NB4 (cell line): ENCODE measurements around the gene GRID1.

ENCODE experiments used
- DNase-seq: peaks from one replicate; pipeline ENCODE4 v3.0.0; 2010; ENCODE audit warnings: low read depth
- H3K4me3 ChIP-seq: one replicate; pipeline ENCODE4 v1.5.1; 2011; ENCODE audit warnings: mild to moderate bottlenecking, low read depth, low read length, moderate library complexity
- MYC ChIP-seq: IDR thresholded peaks from 2 replicates; pipeline ENCODE4 v1.6.1; 2011; ENCODE audit warnings: low read depth, low read length
- POLR2A ChIP-seq: IDR thresholded peaks from 2 replicates; pipeline ENCODE4 v1.6.1; 2011; ENCODE audit warnings: mild to moderate bottlenecking; ENCODE audit not compliant: insufficient read length; ENCODE audit errors: extremely low read depth
- TF ChIP-seq, protein P1 (sequence below): IDR thresholded peaks from one replicate; pipeline ENCODE4 v1.5.1; 2012; ENCODE audit warnings: low read depth, low read length
- TF ChIP-seq, protein P2 (sequence below): IDR thresholded peaks from 2 replicates; pipeline ENCODE4 v1.6.1; 2011; ENCODE audit warnings: low read depth, low read length

Gene GRID1

DNA sequence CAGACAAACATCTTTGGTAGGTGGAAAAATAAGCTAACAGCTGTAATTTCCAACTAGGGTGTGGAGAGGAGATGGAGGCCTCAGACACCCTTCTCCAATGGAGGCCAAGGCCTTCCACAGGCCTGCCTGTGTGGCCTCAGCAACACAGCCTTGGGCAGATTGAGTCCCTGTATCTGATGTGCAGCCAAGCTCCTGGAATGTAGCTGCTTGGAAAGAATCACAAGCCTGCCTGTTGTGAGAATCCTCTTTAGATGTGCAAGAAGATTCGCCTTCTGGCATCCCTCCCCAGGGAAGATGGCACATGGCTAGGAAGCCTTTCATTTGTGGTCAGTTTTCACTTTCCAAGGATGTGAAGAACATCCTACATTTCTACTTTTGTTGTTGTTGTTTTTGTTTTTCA is 684.0 kb downstream of the GRID1 start:
- TF ChIP-seq, protein P1, sequence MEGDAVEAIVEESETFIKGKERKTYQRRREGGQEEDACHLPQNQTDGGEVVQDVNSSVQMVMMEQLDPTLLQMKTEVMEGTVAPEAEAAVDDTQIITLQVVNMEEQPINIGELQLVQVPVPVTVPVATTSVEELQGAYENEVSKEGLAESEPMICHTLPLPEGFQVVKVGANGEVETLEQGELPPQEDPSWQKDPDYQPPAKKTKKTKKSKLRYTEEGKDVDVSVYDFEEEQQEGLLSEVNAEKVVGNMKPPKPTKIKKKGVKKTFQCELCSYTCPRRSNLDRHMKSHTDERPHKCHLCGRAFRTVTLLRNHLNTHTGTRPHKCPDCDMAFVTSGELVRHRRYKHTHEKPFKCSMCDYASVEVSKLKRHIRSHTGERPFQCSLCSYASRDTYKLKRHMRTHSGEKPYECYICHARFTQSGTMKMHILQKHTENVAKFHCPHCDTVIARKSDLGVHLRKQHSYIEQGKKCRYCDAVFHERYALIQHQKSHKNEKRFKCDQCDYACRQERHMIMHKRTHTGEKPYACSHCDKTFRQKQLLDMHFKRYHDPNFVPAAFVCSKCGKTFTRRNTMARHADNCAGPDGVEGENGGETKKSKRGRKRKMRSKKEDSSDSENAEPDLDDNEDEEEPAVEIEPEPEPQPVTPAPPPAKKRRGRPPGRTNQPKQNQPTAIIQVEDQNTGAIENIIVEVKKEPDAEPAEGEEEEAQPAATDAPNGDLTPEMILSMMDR: no peak
- TF ChIP-seq, protein P2, sequence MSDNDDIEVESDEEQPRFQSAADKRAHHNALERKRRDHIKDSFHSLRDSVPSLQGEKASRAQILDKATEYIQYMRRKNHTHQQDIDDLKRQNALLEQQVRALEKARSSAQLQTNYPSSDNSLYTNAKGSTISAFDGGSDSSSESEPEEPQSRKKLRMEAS: no peak
- TF ChIP-seq POLR2A (no peak), MYC (no peak)
- DNase-seq: no peak
- no peak overlapping the region for H3K4me3 ChIP-seq

DNA sequence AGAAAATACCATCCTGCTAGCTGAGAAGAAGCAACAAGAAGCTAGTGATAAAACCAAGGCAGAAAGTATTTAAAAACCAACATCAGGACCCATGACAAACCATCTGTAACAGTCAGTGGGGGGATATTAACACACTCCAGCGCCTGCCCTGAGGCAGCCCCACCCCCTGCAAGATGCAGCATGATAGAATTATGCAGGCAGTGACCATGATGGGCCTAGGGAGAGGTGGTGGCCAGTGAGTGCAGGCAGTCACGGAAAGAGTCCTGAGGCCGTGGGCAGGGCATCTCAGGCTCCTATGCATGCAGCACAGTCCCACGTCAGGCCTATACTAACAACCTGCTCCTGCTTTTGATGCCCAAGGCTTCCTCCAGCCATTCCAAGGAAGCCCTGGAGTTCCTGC is 686.9 kb downstream of the GRID1 start:
- TF ChIP-seq MYC (no peak), POLR2A (no peak)
- TF ChIP-seq, protein P2: no peak
- TF ChIP-seq, protein P1: no peak
- no peak overlapping the region for H3K4me3 ChIP-seq

DNA sequence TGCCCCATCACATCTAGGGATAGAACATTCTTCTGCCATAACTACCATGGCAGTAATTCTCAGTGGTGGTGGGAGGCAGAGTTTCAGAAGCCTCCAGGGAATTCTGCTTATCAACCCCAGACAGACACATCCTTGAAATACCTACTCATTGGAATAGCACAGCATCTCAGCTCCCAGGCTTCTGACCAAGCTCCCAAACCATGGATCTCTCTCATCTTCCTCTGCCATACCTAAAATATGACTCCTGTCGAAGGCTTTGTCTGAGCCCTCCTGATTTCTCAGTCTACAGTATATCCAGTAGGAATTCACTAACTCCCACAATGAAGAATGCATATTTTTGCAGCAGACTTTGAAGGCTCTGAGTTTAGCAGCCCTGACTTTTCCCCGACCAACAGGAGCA is 687.5 kb downstream of the GRID1 start:
- TF ChIP-seq POLR2A: no peak
- TF ChIP-seq, protein P2: no peak
- TF ChIP-seq MYC: no peak
- TF ChIP-seq, protein P1: no peak
- no peak for DNase-seq
- H3K4me3 ChIP-seq: no peak overlapping the region

More for the DNA sequence above, 686.9 kb downstream of the GRID1 start:
- no peak for DNase-seq

DNA sequence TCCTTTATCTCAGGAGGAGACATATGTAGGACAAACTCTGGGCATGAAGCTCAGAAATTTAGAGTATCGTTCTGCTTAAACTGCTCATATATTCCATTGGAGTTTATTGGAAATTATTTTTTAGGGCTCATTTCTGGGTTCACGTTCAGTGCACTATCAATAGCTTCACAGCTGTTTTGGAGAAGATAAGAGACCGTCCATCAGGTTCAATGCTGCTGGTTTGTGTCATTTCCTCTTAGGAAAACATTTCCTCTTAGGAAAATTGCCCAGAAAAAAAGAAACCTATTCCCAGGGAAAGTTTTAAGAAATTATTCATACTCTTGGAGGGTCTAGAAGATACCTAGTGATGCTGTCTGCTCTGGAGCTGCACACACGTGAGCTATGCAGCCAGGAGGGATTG is 691.7 kb downstream of the GRID1 start:
- H3K4me3 ChIP-seq: no peak overlapping the region
- no peak for DNase-seq
- TF ChIP-seq, protein P2: no peak
- TF ChIP-seq, protein P1: no peak
- TF ChIP-seq POLR2A: no peak
- TF ChIP-seq MYC: no peak

DNA sequence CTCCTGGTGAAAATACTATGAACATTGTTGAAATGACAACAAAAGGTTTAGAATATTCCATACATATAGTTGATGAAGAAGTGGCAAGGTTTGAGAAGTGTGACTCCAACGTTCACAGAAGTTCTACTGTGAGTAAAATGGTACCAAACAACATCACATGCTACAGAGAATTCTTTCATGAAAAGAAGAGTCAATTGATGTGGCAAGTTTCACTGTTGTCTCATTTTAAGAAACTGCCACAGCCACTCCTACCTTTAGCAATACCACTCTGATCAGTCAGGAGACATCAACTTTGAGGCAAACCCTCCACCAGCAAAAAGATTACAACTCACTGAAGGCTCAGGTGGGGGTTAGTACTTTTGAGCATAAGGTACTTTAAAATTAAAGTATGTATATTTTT is 693.3 kb downstream of the GRID1 start:
- no peak overlapping the region for H3K4me3 ChIP-seq
- no peak for DNase-seq
- TF ChIP-seq MYC: no peak
- TF ChIP-seq, protein P2: no peak
- TF ChIP-seq POLR2A: no peak
- TF ChIP-seq, protein P1: no peak

DNA sequence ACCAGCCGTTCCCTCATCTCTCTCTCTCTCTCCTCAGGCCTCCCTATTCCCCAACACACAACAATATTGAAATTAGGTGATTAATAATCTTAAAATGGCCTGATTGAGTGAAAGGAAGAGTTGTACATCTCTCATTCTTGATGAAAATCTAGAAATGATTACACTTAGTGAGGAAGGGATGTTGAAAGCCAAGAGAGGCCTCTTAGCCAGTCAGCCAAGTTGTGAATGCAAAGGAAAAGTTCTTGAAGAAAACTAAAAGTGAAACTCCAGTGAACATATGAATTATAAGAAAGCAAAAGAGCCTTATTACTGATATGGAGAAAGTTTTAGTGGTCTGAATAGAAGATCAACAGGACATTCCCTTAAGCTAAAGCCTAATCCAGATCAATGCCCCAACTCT is 695.1 kb downstream of the GRID1 start:
- no peak overlapping the region for H3K4me3 ChIP-seq
- no peak for DNase-seq
- no peak for TF ChIP-seq MYC
- no peak for TF ChIP-seq POLR2A
- TF ChIP-seq, protein P2: no peak
- TF ChIP-seq, protein P1: no peak
